Spinal cord (tissue), 10 donors: ENCODE measurements around the gene KRTCAP2. TPM values are rescaled to one million over a fixed set of nuclear protein-coding genes. Genes with fewer than 3 reads are reported as not detected.
A peak's percentile ranks its signal among the peaks of the same experiment; 100 is the strongest.

ENCODE experiments used
- DNase-seq, 6 donors: peaks; one replicate each; pipeline versions ENCODE4 v3.0.0 to v3.0.0-alpha.2; 2013 to 2015; ENCODE audit warnings: low spot score in 6 of 6, low read depth in 4 of 6
- H3K27ac ChIP-seq: one replicate; pipeline ENCODE4 v1.5.1; 2013; ENCODE audit warnings: low read depth, low read length, control low read depth
- H3K27me3 ChIP-seq: one replicate; pipeline ENCODE4 v1.6.1; 2013; ENCODE audit warnings: low read length; ENCODE audit not compliant: control insufficient read depth, insufficient read depth
- H3K36me3 ChIP-seq: one replicate; pipeline ENCODE4 v1.6.1; 2013; ENCODE audit warnings: low read length; ENCODE audit not compliant: control insufficient read depth, insufficient read depth
- H3K4me1 ChIP-seq: one replicate; pipeline ENCODE4 v1.6.1; 2013; ENCODE audit warnings: low read length; ENCODE audit not compliant: control insufficient read depth, insufficient read depth
- H3K4me3 ChIP-seq: one replicate; pipeline ENCODE4 v1.5.1; 2013; ENCODE audit warnings: low read depth, low read length, control low read depth
- H3K9me3 ChIP-seq: one replicate; pipeline ENCODE4 v1.6.1; 2013; ENCODE audit warnings: low read length; ENCODE audit not compliant: control insufficient read depth, insufficient read depth
- WGBS: methylation state at CpG from one replicate; pipeline ENCODE4 v1.1.5; 2013; ENCODE audit warnings: missing lambda C conversion rate; ENCODE audit not compliant: insufficient coverage; 5-methylcytosine and 5-hydroxymethylcytosine counted together
- polyA plus RNA-seq, 2 donors: library from polyadenylated mRNA; unstranded; fragments of 120-200 nt; gene quantifications; one replicate each; pipeline ENCODE4 v1.2.1, GENCODE V29; 2013; ENCODE audit not compliant: insufficient read length in 2 of 2
- total RNA-seq, 2 donors: library from RNA; depleted of rRNA in 1 of 2; stranded (reverse); fragments of 120-200 nt in 1 of 2; fragments of >200 nt in 1 of 2; gene quantifications; one replicate each; pipeline versions ENCODE4 v1.2.3 to v1.2.4, GENCODE V29; 2013 to 2014
- donor health status: healthy.

The KRTCAP2 gene
- total and polyA plus RNA-seq, 4 donors: 81.9 to 140 (median 131) TPM

DNA sequence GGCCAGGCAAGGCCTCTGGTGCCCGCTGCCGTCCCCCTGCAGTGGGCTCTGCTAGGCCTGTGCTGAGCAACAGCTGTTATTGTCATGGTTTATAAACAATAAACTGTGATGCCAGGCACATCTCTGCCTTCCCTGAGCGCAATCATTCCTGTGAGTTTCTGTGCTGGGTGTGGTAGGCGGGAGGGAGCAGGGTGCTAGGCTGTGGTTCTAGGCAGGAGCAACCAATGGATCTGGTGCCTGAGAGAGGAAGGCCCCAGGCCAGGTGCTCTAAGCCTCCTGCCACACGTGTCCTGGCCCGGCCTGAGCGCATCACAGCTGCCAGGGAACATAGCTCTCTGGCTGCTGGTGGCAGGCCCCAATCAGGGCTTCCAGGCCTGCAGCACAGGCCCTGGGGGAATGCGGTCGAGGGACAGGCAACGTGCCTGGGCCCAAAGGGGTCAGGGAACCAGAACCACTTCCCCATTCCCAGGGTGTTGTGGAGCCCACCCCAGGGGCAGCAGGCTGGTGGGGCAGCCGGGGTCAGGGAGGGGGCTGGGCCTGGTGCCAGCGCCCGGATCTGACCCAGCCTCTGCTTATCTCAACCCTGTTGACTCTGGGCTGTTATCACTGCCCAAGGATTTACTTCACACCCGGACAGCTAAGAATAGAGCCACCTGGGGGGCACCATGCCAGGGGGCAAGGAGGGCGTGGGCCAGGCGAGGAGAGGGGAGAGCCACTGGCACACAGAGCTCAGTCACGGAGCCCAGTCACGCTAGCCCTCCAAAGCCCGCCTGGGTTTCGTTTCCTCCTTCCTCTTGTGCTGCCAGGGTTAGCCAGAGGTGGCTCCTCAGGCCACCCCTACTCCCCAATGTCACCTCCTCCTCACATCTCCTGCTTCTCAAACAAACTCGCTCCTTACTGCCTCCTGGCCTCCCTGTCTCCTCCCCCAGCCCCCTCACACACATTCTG is 12.0 kb upstream of the KRTCAP2 start:
- Histone ChIP-seq H3K27ac (no peak overlapping the region), H3K36me3 (peaks cover 58% of the 10 kb centered on the region)
- DNase-seq: no peak

DNA sequence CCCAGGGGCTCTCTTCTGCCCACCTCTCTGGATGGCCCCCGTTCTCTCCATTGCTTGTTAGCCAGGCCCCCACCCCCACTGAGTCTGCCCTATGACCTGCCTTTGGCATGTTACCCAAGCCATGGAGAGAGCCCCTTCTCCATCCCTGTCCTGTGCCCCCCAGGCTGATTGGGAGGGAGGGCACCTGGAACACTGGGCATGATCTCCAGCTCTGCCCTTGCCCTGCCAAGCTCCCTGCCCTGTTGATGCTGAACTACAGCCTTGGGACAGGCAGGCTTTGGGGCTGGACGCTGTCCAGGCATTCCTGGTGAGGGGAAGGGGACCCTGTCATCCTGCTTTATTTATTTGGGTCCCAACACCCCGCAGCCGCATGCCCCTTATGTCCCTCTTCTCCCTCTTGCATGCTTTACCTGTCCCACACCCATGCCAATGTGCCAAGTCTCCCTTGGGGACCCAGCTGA is 11.3 kb upstream of the KRTCAP2 start:
- H3K36me3 ChIP-seq: peaks cover 66% of the 10 kb centered on the region
- H3K27me3 ChIP-seq: no peaks in the 10 kb centered on the region
- 96% methylated on average over 3 of the region's 4 CpGs for WGBS
- no peak overlapping the region for H3K27ac ChIP-seq
- peaks cover 8% of the 10 kb centered on the region for H3K4me1 ChIP-seq
- no peak overlapping the region for H3K4me3 ChIP-seq
- DNase-seq: no peak
- no peaks in the 10 kb centered on the region for H3K9me3 ChIP-seq

More for the DNA sequence above, 12.0 kb upstream of the KRTCAP2 start:
- H3K4me3 ChIP-seq: no peak overlapping the region
- WGBS: 71% methylated on average over 21 of the region's 21 CpGs
- H3K9me3 ChIP-seq: no peaks in the 10 kb centered on the region
- peaks cover 8% of the 10 kb centered on the region for H3K4me1 ChIP-seq
- H3K27me3 ChIP-seq: no peaks in the 10 kb centered on the region

DNA sequence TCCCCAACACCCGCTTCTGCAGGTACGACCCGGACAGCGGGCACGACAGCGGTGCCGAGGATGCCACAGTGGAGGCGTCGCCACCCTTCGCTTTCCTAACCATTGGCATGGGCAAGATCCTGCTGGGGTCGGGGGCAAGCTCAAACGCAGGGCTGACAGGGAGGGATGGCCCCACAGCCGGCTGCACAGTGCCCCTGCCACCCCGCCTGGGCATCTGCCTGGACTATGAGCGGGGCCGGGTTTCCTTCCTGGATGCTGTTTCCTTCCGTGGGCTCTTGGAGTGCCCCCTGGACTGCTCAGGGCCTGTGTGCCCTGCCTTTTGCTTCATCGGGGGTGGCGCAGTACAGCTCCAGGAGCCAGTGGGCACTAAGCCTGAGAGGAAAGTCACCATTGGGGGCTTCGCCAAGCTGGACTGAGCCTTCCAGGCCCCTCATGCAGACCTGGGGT is 10.7 kb upstream of the KRTCAP2 start:
- H3K4me3 ChIP-seq: no peak overlapping the region
- H3K27ac ChIP-seq: no peak overlapping the region
- peaks cover 8% of the 10 kb centered on the region for H3K4me1 ChIP-seq
- no peak for DNase-seq
- H3K27me3 ChIP-seq: no peaks in the 10 kb centered on the region
- no peaks in the 10 kb centered on the region for H3K9me3 ChIP-seq
- H3K36me3 ChIP-seq: peaks cover 71% of the 10 kb centered on the region
- 94% methylated on average over 20 of the region's 20 CpGs for WGBS

DNA sequence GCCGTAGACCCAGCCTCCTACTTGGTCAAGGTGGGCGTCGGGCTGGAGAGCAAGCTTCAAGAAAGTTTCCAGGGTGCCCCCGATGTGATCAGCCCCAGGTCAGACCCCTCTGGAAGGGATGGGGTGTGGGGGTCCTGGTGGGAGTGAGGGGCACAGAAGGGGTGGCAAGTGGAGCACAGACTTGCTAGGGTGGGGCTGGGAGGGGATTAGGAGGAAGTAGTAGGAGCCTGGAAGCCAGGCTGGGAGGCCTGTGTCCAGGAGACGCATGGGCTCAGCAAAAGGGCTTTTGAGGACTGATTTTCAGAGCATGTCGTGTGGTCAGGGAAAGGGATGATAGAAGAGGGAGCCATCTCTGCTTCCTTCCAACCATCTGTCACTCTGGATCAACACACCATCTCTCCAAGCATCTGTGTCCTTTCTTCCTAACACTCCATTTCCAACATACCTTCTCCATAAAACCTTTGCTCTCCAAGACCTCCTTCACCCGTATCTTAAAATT is 9.0 kb upstream of the KRTCAP2 start:
- Histone ChIP-seq H3K4me3 (no peak overlapping the region), H3K9me3 (no peaks in the 10 kb centered on the region), H3K27ac (no peak overlapping the region), H3K36me3 (peaks cover 88% of the 10 kb centered on the region), H3K4me1 (peaks cover 13% of the 10 kb centered on the region), H3K27me3 (no peaks in the 10 kb centered on the region)
- 99% methylated on average over 5 of the region's 7 CpGs for WGBS
- DNase-seq: no peak

DNA sequence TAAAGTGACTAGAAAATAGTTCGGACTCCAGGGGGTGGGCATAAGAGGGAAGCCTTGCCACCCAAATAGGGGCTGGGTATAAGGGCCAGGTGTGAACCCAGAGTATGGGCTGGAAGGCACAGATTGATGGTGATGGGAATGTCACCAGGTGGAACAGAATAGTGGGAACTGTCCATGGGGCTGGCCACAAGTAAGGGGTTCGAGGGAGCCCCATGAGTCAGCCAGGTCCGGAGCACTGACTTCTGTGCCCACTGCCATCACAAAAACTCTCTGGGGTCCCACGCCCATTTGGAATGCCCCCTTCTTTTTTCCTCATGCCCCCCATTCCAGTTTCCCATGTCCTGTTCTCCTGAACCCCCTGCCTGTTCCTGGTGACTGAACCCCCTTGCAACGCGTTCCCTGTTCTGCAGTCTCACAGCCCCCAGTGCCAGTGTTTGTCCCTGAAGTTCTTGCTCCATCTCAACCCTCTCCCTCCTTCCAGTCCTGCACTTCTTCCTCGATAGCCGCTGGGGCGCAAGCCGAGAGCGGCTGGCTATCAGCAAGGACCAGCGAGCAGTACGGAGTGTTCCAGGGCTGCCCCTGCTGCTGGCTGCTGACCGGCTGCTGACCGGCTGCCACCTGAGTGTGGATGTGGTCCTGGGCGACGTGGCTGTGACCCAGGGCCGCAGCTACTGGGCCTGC is 8.4 kb upstream of the KRTCAP2 start:
- no peak overlapping the region for H3K4me3 ChIP-seq
- peaks cover 18% of the 10 kb centered on the region for H3K4me1 ChIP-seq
- 93% methylated on average over 18 of the region's 18 CpGs for WGBS
- DNase-seq: no peak
- no peak overlapping the region for H3K27ac ChIP-seq
- no peaks in the 10 kb centered on the region for H3K27me3 ChIP-seq
- no peaks in the 10 kb centered on the region for H3K9me3 ChIP-seq
- peaks cover 93% of the 10 kb centered on the region for H3K36me3 ChIP-seq

DNA sequence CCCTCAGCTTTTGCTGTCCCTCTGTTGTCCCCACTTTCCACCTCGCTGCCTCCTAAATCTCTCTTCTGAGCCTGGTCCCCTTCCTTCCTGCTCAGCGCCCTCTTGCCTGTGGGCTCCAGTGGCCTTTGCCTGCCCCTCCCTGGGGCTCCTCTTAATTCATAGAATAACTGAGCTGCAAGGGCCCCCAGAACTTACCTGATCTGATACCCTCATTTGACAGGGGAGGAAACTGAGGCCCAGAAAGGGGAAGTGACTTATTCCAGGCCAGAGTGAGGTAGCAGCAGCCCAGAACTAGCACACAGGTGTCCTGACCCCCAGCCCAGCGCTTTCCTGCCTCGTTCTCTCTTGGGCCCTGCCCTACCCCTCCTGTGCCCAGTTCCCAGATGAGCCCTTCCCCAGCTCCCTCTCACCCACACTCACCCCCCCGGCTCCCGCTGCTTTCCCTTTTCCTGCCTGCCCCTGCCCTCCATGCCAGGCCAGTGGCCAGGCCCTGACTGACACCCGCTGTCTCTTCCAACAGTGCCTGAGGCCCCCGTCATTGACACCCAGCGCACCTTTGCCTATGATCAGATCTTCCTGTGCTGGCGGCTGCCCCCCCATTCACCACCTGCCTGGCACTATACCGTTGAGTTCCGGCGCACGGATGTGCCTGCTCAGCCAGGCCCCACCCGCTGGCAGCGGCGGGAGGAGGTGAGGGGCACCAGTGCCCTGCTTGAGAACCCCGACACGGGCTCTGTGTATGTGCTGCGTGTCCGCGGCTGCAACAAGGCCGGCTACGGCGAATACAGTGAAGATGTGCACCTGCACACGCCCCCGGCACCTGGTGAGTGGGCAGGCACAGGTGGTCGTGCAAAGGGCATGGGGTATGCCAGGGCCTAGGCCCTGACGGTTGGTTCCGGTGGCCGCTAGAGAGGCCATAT is 6.3 kb upstream of the KRTCAP2 start:
- peaks cover 85% of the 10 kb centered on the region for H3K36me3 ChIP-seq
- H3K27me3 ChIP-seq: no peaks in the 10 kb centered on the region
- H3K27ac ChIP-seq: no peak overlapping the region
- no peak for DNase-seq
- WGBS: 96% methylated on average over 31 of the region's 31 CpGs
- peaks cover 28% of the 10 kb centered on the region for H3K4me1 ChIP-seq
- H3K9me3 ChIP-seq: no peaks in the 10 kb centered on the region
- no peak overlapping the region for H3K4me3 ChIP-seq

DNA sequence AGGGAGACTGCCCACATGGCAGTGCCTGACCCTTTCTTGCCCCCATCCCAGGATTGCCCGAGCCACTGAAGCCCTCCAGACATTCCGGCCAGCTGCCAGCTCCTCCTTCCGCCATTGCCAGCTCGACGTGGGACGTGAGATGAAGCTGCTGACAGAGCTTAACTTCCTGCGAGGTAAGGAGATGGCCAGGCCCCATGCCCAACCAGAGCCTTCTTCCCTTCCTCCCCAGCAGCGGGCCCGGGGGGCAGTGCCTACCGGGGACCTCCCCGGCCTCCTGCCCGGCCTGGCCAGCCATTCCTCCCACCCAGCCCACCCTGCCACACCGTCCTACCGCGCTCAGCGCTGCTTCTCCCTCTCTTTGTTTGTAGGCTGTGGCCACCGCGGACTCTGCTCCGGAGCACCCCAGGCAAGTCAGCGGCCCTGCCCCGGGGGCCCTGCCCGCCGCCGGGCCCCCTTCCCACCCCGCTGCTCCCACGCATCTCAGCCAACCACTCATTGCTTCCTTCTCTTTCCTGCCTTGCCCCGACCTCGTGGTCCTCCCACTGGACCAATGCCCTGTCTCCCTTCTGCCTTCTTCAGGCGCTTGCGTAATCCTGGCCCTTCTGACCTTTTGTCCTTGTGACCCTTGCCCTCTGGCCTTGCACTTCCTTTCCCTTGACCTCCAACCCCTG is 5.5 kb upstream of the KRTCAP2 start:
- Histone ChIP-seq H3K9me3 (no peaks in the 10 kb centered on the region), H3K4me3 (no peak overlapping the region), H3K27ac (no peak overlapping the region), H3K36me3 (peaks cover 77% of the 10 kb centered on the region), H3K27me3 (no peaks in the 10 kb centered on the region), H3K4me1 (peaks cover 36% of the 10 kb centered on the region)
- WGBS: 86% methylated on average over 30 of the region's 30 CpGs
- DNase-seq: peak in 1 of 6 donors; percentile 5

DNA sequence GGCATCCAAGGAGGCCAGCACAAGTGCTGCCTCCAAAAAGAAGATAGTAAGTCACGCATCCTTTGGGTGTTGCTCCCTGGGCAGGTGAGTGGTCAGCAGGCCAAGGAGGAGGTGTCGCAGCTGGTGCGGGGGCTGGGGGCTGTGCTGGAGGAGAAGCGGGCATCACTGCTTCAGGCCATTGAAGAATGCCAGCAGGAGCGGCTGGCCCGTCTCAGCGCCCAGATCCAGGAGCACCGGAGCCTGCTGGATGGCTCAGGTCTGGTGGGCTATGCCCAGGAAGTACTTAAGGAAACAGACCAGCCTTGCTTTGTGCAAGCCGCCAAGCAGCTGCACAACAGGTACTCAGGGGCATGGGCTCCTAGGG is 4.8 kb upstream of the KRTCAP2 start:
- H3K36me3 ChIP-seq: peaks cover 71% of the 10 kb centered on the region
- no peak for DNase-seq
- H3K4me1 ChIP-seq: peaks cover 40% of the 10 kb centered on the region
- H3K27ac ChIP-seq: no peak overlapping the region
- no peak overlapping the region for H3K4me3 ChIP-seq
- 96% methylated on average over 9 of the region's 9 CpGs for WGBS
- H3K27me3 ChIP-seq: no peaks in the 10 kb centered on the region
- no peaks in the 10 kb centered on the region for H3K9me3 ChIP-seq
